ENCODE measurements around the gene TMEM150B.

- TF ChIP-seq NCOA2 (IDR thresholded peaks at IDR 0.05; ENCODE audit: partially characterized antibody in 2 of 2) (no peak), CEBPB (tag; IDR thresholded peaks at IDR 0.05) (no peak), RUNX1 (IDR thresholded peaks at IDR 0.05; ENCODE audit: low read depth) (no peak), JUN (IDR thresholded peaks at IDR 0.05; ENCODE audit: borderline replicate concordance, low read depth, low read length) (no peak), JUN (CRISPR knock-in tag; IDR thresholded peaks at IDR 0.05; ENCODE audit: borderline replicate concordance) (no peak), EP300 (IDR thresholded peaks at IDR 0.05; ENCODE audit: low read length) (no peak), FOXP4 (CRISPR knock-in tag; IDR thresholded peaks at IDR 0.05; ENCODE audit: borderline replicate concordance) (no peak), NRF1 (conservative IDR thresholded peaks at IDR 0.05 in 1 of 2, IDR thresholded peaks at IDR 0.05 in 1 of 2) (no peak), MLX (CRISPR knock-in tag; conservative IDR thresholded peaks at IDR 0.05) (no peak), ZNF324 (CRISPR knock-in tag; IDR thresholded peaks at IDR 0.05) (no peak), TCF7L2 (IDR thresholded peaks at IDR 0.05; ENCODE audit: low read depth, low read length) (no peak), BHLHE40 (IDR thresholded peaks at IDR 0.05; ENCODE audit: low read length) (no peak)
- TF ChIP-seq, protein P1, sequence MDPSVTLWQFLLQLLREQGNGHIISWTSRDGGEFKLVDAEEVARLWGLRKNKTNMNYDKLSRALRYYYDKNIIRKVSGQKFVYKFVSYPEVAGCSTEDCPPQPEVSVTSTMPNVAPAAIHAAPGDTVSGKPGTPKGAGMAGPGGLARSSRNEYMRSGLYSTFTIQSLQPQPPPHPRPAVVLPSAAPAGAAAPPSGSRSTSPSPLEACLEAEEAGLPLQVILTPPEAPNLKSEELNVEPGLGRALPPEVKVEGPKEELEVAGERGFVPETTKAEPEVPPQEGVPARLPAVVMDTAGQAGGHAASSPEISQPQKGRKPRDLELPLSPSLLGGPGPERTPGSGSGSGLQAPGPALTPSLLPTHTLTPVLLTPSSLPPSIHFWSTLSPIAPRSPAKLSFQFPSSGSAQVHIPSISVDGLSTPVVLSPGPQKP (CRISPR knock-in tag; IDR thresholded peaks at IDR 0.05), result no peak
- TF ChIP-seq, protein P2, sequence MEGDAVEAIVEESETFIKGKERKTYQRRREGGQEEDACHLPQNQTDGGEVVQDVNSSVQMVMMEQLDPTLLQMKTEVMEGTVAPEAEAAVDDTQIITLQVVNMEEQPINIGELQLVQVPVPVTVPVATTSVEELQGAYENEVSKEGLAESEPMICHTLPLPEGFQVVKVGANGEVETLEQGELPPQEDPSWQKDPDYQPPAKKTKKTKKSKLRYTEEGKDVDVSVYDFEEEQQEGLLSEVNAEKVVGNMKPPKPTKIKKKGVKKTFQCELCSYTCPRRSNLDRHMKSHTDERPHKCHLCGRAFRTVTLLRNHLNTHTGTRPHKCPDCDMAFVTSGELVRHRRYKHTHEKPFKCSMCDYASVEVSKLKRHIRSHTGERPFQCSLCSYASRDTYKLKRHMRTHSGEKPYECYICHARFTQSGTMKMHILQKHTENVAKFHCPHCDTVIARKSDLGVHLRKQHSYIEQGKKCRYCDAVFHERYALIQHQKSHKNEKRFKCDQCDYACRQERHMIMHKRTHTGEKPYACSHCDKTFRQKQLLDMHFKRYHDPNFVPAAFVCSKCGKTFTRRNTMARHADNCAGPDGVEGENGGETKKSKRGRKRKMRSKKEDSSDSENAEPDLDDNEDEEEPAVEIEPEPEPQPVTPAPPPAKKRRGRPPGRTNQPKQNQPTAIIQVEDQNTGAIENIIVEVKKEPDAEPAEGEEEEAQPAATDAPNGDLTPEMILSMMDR (IDR thresholded peaks at IDR 0.05 in 2 of 3, conservative IDR thresholded peaks at IDR 0.05 in 1 of 3; ENCODE audit: insufficient read depth in 2 of 3, low read depth in 1 of 3, low read length in 3 of 3), result no peak
Measured at GRCh38 chr19:55341171-55341588, 16.0 kb upstream of the TMEM150B start.

Measured in K562 (cell line).